Breast epithelium (tissue), 4 donors: ENCODE results near the gene CNTD1. TPM values are rescaled to one million over a fixed set of nuclear protein-coding genes. Genes with fewer than 3 reads are reported as not detected.
"Not testable (repeated sequence)": the region's sequence is repeated elsewhere in the genome, so short reads cannot be mapped to it uniquely, and the experiment has no call there.

Experiments used
- DNase-seq, 2 donors: peaks; one replicate each; pipeline ENCODE4 v3.0.0-alpha.2; 2019; ENCODE audit warnings: low spot score in 2 of 2
- H3K27ac ChIP-seq, 2 donors: fragments of 200-600 bp; sonication (generic) in 1 of 2; one replicate each; pipeline ENCODE4 v1.5.1; 2016 to 2019; ENCODE audit warnings: mild to moderate bottlenecking in 1 of 2
- H3K27me3 ChIP-seq, 2 donors: fragments of 200-600 bp; sonication (generic) in 1 of 2; one replicate each; pipeline versions ENCODE4 v1.5.1 to v1.6.0; 2017 to 2019; ENCODE audit warnings: control low read depth in 1 of 2, mild to moderate bottlenecking in 1 of 2
- H3K36me3 ChIP-seq: fragments of 200-600 bp; one replicate; pipeline ENCODE4 v1.5.1; 2019
- H3K4me1 ChIP-seq, 2 donors: fragments of 200-600 bp; sonication (generic); one replicate each; pipeline ENCODE4 v1.5.1; 2016 to 2019; ENCODE audit warnings: control low read depth in 1 of 2
- H3K4me3 ChIP-seq, 3 donors: fragments of 200-600 bp; sonication (generic); 1 replicate in 2 of 3; 2 replicates in 1 of 3; pipeline ENCODE4 v1.5.1; 2016 to 2019; ENCODE audit warnings: mild to moderate bottlenecking in 3 of 3, moderate library complexity in 2 of 3
- H3K9me3 ChIP-seq, 2 donors: fragments of 200-600 bp; sonication (generic) in 1 of 2; one replicate each; pipeline ENCODE4 v1.5.1; 2016 to 2019; ENCODE audit warnings: control low read depth in 1 of 2
- POLR2A ChIP-seq: fragments of 450-650 bp; IDR thresholded peaks from one replicate; pipeline ENCODE4 v1.6.1; 2016; ENCODE audit warnings: antibody characterized with exemption, mild to moderate bottlenecking, moderate library complexity
- POLR2AphosphoS5 ChIP-seq, 3 donors: sonication (generic); formaldehyde crosslinking; IDR thresholded peaks; one replicate each; pipeline ENCODE4 v1.6.1; 2017; ENCODE audit warnings: antibody characterized with exemption in 3 of 3
- intact Hi-C: fragments of 100-400 bp; cut with DNase I; formaldehyde crosslinking; loops from one replicate; pipeline ENCODE4 v1.15.1; 2023; ENCODE audit warnings: low total_unique reads
- total RNA-seq, 3 donors: library from RNA; depleted of rRNA; stranded (reverse); fragments of >200 nt; gene quantifications; one replicate each; pipeline ENCODE4 v1.1.0, GENCODE V29; 2016
- TF ChIP-seq, protein P1 (sequence below), 3 donors: fragments of 450-650 bp; IDR thresholded peaks; one replicate each; pipeline ENCODE4 v1.5.1; 2016 to 2017; ENCODE audit warnings: antibody characterized with exemption in 3 of 3, mild to moderate bottlenecking in 3 of 3, moderate library complexity in 3 of 3

CNTD1 gene
- total RNA-seq, 3 donors from 2014 or later = 0.59 TPM; not detected in 2

- Histone ChIP-seq H3K4me1 (no peaks in the 10 kb centered on the region), H3K27me3 (no peaks in the 10 kb centered on the region), H3K4me3 (no peak overlapping the region), H3K36me3 (no peaks in the 10 kb centered on the region), H3K9me3 (no peaks in the 10 kb centered on the region), H3K27ac (no peak overlapping the region)
- no peak for DNase-seq
- TF ChIP-seq POLR2A = no peak
- TF ChIP-seq POLR2AphosphoS5 (IDR thresholded peaks at IDR 0.05) = no peak
- TF ChIP-seq, protein P1, sequence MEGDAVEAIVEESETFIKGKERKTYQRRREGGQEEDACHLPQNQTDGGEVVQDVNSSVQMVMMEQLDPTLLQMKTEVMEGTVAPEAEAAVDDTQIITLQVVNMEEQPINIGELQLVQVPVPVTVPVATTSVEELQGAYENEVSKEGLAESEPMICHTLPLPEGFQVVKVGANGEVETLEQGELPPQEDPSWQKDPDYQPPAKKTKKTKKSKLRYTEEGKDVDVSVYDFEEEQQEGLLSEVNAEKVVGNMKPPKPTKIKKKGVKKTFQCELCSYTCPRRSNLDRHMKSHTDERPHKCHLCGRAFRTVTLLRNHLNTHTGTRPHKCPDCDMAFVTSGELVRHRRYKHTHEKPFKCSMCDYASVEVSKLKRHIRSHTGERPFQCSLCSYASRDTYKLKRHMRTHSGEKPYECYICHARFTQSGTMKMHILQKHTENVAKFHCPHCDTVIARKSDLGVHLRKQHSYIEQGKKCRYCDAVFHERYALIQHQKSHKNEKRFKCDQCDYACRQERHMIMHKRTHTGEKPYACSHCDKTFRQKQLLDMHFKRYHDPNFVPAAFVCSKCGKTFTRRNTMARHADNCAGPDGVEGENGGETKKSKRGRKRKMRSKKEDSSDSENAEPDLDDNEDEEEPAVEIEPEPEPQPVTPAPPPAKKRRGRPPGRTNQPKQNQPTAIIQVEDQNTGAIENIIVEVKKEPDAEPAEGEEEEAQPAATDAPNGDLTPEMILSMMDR (IDR thresholded peaks at IDR 0.05) = no peak
- intact Hi-C loops = no loop called here
Observed at GRCh38 chr17:42767512-42767911, 31.1 kb upstream of the CNTD1 start.

GRCh38 chr17:42768006-42768405, 30.7 kb upstream of the CNTD1 start:
- intact Hi-C loops, H3K36me3 ChIP-seq, H3K4me1 ChIP-seq, H3K4me3 ChIP-seq, H3K27ac ChIP-seq, DNase-seq, H3K27me3 ChIP-seq, H3K9me3 ChIP-seq: not testable (repeated sequence)

DNA sequence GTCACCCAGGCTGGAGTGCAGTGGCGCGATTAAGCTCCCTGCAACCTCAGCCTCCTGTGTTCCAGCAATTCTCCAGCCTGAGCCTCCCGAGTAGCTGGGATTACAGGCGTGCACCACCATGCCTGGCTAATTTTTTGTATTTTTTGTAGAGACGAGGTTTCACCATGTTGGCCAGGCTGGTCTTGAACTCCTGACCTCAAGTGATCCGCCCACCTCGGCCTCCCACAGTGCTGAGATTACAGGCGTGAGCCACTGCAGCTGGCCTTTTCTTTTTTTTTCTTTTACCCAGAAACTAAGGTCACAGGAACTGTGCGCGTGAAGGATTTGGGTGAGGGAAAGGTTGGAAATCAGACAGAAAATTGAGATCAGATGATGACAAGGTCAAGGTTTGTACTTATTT, 28.7 kb upstream of the CNTD1 start:
- H3K9me3 ChIP-seq, intact Hi-C loops, H3K4me3 ChIP-seq, DNase-seq, H3K27ac ChIP-seq, H3K4me1 ChIP-seq, H3K27me3 ChIP-seq, H3K36me3 ChIP-seq: not testable (repeated sequence)

DNA sequence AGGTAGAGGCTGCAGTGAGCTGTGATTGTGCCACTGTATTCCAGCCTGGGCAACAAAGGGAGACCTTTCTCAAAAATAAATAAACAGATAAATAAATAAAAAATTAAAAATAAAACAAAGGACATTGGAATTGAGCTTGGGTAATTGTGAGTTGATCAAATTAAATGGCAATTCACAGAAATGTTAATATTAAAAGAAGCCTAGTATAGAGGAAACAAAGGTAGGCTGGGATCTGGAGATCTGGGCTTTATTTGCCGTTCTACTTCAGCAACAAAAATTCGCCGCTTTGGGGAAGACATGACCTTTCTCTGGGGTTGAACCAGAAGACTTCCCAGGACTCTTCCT, 25.7 kb upstream of the CNTD1 start:
- H3K9me3 ChIP-seq = no peaks in the 10 kb centered on the region
- no peaks in the 10 kb centered on the region for H3K36me3 ChIP-seq
- intact Hi-C loops = no loop called here
- H3K27ac ChIP-seq = peak overlapping the region; percentile 81 to 84
- TF ChIP-seq, protein P1 (IDR thresholded peaks at IDR 0.05) = no peak
- no peak for TF ChIP-seq POLR2A
- no peak for TF ChIP-seq POLR2AphosphoS5 (IDR thresholded peaks at IDR 0.05)
- H3K27me3 ChIP-seq = no peaks in the 10 kb centered on the region
- peak overlapping the region; percentile 67 to 78 (median 76) for H3K4me3 ChIP-seq
- no peaks in the 10 kb centered on the region for H3K4me1 ChIP-seq
- DNase-seq = no peak

DNA sequence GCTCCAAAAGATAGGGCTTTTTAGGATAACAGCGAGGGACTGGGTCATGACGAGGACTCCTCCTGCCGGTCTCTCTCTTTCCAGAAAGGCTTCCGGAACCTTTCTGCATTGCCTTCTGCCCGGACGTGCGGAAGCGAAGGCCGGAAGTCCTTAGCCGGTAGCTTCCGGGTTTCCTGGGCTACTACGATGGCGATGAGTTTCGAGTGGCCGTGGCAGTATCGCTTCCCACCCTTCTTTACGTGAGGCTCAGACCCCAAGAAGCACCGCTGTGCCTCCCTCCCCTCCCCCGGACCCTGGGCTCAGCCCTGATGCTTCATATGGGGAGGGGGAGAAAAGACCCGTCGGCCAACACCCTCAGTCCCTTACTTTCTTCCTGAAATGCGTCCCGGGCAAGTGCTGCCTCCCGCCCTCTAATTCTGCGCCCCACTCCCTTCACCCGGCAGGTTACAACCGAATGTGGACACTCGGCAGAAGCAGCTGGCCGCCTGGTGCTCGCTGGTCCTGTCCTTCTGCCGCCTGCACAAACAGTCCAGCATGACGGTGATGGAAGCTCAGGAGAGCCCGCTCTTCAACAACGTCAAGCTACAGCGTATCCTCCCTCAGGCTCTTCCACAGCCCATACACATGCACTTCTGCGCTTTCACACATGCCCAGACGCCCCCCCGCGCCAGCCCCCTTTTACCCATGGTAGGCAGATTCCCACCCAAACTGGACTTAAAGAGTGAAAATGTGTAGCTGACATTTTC, 25.2 kb upstream of the CNTD1 start, which contains the start of gene VPS25:
VPS25 (plus strand) TSS at position 160 of the 746 bp plus-strand sequence; CDS start at position 187, 27 bp downstream.
- TF ChIP-seq POLR2AphosphoS5 (IDR thresholded peaks at IDR 0.05) (peak; percentile 86 to 94 (median 88)), POLR2A (peak; percentile 61)
- TF ChIP-seq, protein P1 (IDR thresholded peaks at IDR 0.05) = no peak
- Histone ChIP-seq H3K36me3 (peaks cover 3% of the 10 kb centered on the region), H3K27me3 (no peaks in the 10 kb centered on the region), H3K4me1 (no peaks in the 10 kb centered on the region), H3K9me3 (no peaks in the 10 kb centered on the region), H3K27ac (peak within 1 kb of the TSS; percentile 81 to 84), H3K4me3 (peak within 1 kb of the TSS; percentile 67 to 78 (median 76))
- peak; percentile 64 to 70 for DNase-seq
- intact Hi-C loops = no loop called here

DNA sequence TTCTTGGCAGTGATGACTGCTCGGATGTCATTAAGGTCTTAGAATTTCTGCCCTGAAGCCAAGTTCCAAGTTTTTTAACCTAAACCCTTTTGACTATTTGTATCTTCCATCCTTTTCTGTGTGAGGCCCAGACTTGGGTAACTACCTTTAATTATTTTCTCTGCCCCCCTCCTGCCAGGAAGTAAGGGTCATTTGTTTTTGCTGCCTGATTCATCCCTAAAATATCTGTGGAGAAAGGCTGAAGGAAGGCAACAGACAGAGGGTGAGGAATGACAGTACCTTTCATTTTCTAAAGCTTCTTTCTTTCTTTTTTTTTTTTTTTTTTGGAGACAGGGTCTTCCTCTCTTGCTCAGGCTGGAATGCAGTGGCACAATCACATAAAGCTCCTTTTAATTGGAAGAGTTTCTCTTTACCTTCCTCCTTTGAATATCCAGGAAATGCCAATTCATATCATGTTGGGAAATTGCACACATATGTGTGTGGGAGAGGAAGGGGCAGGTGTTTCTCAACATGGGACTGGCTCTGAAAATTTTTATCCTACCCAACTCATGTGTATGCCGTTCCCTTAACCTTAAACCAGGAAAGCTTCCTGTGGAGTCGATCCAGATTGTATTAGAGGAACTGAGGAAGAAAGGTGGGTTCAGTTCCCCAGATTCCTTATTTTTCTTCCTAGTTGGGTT, 24.5 kb upstream of the CNTD1 start:
- H3K27ac ChIP-seq = peak overlapping the region; percentile 81 to 84
- DNase-seq = no peak
- no peaks in the 10 kb centered on the region for H3K27me3 ChIP-seq
- H3K9me3 ChIP-seq = no peaks in the 10 kb centered on the region
- peaks cover 3% of the 10 kb centered on the region for H3K36me3 ChIP-seq
- H3K4me3 ChIP-seq = peak overlapping the region; percentile 67 to 78 (median 76)
- TF ChIP-seq POLR2A = no peak
- TF ChIP-seq, protein P1 (IDR thresholded peaks at IDR 0.05) = no peak
- TF ChIP-seq POLR2AphosphoS5 (IDR thresholded peaks at IDR 0.05) = no peak
- intact Hi-C loops = no loop called here
- no peaks in the 10 kb centered on the region for H3K4me1 ChIP-seq
